Measurements from ENCODE around the gene PLBD2. TPM values are rescaled to one million over a fixed set of nuclear protein-coding genes. Genes with fewer than 3 reads are reported as not detected.

Gene PLBD2
- total RNA-seq, 1 experiment from 2014 or later, result 18.8 TPM

DNA sequence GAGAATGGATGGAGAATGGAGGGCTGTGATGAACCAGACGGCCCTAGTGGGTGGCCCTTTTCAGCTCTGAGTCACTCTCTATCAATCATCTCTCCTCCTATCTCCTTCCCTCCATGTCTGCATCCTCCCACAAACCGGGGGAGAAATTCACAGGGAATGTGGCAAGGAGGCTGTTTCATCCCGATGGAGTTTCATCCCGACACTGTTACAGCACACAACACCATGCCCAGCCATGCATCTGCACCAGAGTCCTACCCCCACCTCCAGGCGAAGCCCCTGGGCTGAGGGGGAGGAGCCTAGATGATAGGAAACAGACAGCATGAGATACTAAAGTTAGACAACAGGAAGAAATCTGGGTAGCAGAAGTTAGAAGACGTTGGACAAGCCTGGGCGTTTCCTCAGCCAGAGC is 44.3 kb upstream of the PLBD2 start:
- H4K20me1 ChIP-seq (ENCODE audit: low read length), result no peaks in the 10 kb centered on the region
- ChIA-PET CTCF (no interaction called here), POLR2A (ENCODE audit: unreplicated experiment) (no interaction called here)
- no peak overlapping the region for H3K4me2 ChIP-seq (ENCODE audit: low read length)
- no peaks in the 10 kb centered on the region for H3K4me1 ChIP-seq (ENCODE audit: insufficient read depth, low read length)
- BruUV-seq (replicated peaks), result no TSS peak
- ATAC-seq (no peak), DNase-seq (no peak)
- H3K27me3 ChIP-seq (ENCODE audit: low read length), result no peaks in the 10 kb centered on the region
- no peak overlapping the region for H3K27ac ChIP-seq (ENCODE audit: low read length)
- H3K36me3 ChIP-seq (ENCODE audit: low read depth, low read length), result peaks cover 22% of the 10 kb centered on the region
- H3K9me2 ChIP-seq (replicated peaks; ENCODE audit: low read length), result no peaks in the 10 kb centered on the region
- H3K4me3 ChIP-seq (ENCODE audit: low read length), result no peak overlapping the region
- no peak overlapping the region for H2AFZ ChIP-seq (ENCODE audit: low read length)
- no peaks in the 10 kb centered on the region for H3F3A ChIP-seq (ENCODE audit: low read length, unreplicated experiment)
- no peak overlapping the region for H3K9ac ChIP-seq (ENCODE audit: low read length)
- H3K79me2 ChIP-seq (ENCODE audit: low read length), result no peaks in the 10 kb centered on the region
- intact Hi-C loops (cut with micrococcal nuclease), result loop anchor here (5.0 kb wide), 1 partner anchor 117 kb away; no protein-coding TSS in a partner anchor
- H3K9me3 ChIP-seq (ENCODE audit: low read length), result no peaks in the 10 kb centered on the region
- TF ChIP-seq, protein P1, sequence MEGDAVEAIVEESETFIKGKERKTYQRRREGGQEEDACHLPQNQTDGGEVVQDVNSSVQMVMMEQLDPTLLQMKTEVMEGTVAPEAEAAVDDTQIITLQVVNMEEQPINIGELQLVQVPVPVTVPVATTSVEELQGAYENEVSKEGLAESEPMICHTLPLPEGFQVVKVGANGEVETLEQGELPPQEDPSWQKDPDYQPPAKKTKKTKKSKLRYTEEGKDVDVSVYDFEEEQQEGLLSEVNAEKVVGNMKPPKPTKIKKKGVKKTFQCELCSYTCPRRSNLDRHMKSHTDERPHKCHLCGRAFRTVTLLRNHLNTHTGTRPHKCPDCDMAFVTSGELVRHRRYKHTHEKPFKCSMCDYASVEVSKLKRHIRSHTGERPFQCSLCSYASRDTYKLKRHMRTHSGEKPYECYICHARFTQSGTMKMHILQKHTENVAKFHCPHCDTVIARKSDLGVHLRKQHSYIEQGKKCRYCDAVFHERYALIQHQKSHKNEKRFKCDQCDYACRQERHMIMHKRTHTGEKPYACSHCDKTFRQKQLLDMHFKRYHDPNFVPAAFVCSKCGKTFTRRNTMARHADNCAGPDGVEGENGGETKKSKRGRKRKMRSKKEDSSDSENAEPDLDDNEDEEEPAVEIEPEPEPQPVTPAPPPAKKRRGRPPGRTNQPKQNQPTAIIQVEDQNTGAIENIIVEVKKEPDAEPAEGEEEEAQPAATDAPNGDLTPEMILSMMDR (conservative IDR thresholded peaks at IDR 0.05; ENCODE audit: low read depth, low read length), result no peak
- TF ChIP-seq EZH2phosphoT487 (IDR thresholded peaks at IDR 0.05; ENCODE audit: borderline replicate concordance, low read length) (no peak), EZH2 (IDR thresholded peaks at IDR 0.05; ENCODE audit: low read length, unreplicated experiment) (no peak)

- H3K79me2 ChIP-seq (ENCODE audit: low read length), result no peaks in the 10 kb centered on the region
- no peaks in the 10 kb centered on the region for H4K20me1 ChIP-seq (ENCODE audit: low read length)
- H3K36me3 ChIP-seq (ENCODE audit: low read depth, low read length), result peaks cover 23% of the 10 kb centered on the region
- H3K9ac ChIP-seq (ENCODE audit: low read length), result no peak overlapping the region
- H2AFZ ChIP-seq (ENCODE audit: low read length), result no peak overlapping the region
- no peak for TF ChIP-seq EZH2phosphoT487 (IDR thresholded peaks at IDR 0.05; ENCODE audit: borderline replicate concordance, low read length)
- TF ChIP-seq, protein P1 (conservative IDR thresholded peaks at IDR 0.05; ENCODE audit: low read depth, low read length), result no peak
- no peak for TF ChIP-seq EZH2 (IDR thresholded peaks at IDR 0.05; ENCODE audit: low read length, unreplicated experiment)
- H3K9me3 ChIP-seq (ENCODE audit: low read length), result no peaks in the 10 kb centered on the region
- no peaks in the 10 kb centered on the region for H3K27me3 ChIP-seq (ENCODE audit: low read length)
- H3K9me2 ChIP-seq (replicated peaks; ENCODE audit: low read length), result no peaks in the 10 kb centered on the region
- no TSS peak for BruUV-seq (replicated peaks)
- ATAC-seq (no peak), DNase-seq (no peak)
- intact Hi-C loops (cut with micrococcal nuclease), result no loop called here
- no peak overlapping the region for H3K4me2 ChIP-seq (ENCODE audit: low read length)
- CTCF ChIA-PET, result no interaction called here
- no peaks in the 10 kb centered on the region for H3F3A ChIP-seq (ENCODE audit: low read length, unreplicated experiment)
- no peak overlapping the region for H3K27ac ChIP-seq (ENCODE audit: low read length)
- H3K4me1 ChIP-seq (ENCODE audit: insufficient read depth, low read length), result no peaks in the 10 kb centered on the region
- H3K4me3 ChIP-seq (ENCODE audit: low read length), result no peak overlapping the region
- POLR2A ChIA-PET (ENCODE audit: unreplicated experiment), result no interaction called here
Observed at GRCh38 chr12:113315358-113315757, 43.0 kb upstream of the PLBD2 start.

DNA sequence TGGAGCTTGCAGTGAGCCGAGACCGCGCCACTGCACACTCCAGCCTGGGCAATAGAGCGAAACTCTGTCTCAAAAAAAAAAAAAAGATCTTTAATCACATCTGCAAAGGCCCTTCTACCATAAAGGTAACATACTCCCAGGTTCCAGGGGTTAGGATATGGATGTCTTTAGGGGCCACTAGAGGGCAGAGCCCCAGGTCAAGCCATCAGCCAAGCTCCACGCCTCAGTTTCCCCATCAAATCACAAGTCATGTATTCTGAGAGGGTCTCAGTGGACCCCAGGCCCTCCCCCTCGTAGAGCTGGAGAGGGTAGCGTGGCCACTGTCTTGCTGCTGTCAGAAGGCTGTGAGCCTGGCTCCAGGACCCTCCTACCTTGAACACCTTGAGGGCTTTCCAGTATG is 42.2 kb upstream of the PLBD2 start:
- Histone ChIP-seq H3K36me3 (ENCODE audit: low read depth, low read length) (peaks cover 23% of the 10 kb centered on the region), H3K4me3 (ENCODE audit: low read length) (no peak overlapping the region), H3K4me1 (ENCODE audit: insufficient read depth, low read length) (no peaks in the 10 kb centered on the region), H3K9me3 (ENCODE audit: low read length) (no peaks in the 10 kb centered on the region), H4K20me1 (ENCODE audit: low read length) (no peaks in the 10 kb centered on the region), H3F3A (ENCODE audit: low read length, unreplicated experiment) (no peaks in the 10 kb centered on the region), H3K27ac (ENCODE audit: low read length) (no peak overlapping the region), H3K27me3 (ENCODE audit: low read length) (no peaks in the 10 kb centered on the region), H3K9me2 (replicated peaks; ENCODE audit: low read length) (no peaks in the 10 kb centered on the region), H3K4me2 (ENCODE audit: low read length) (no peak overlapping the region), H2AFZ (ENCODE audit: low read length) (no peak overlapping the region), H3K79me2 (ENCODE audit: low read length) (no peaks in the 10 kb centered on the region), H3K9ac (ENCODE audit: low read length) (no peak overlapping the region)
- ATAC-seq, result no peak
- ChIA-PET POLR2A (ENCODE audit: unreplicated experiment) (no interaction called here), CTCF (no interaction called here)
- TF ChIP-seq, protein P1 (conservative IDR thresholded peaks at IDR 0.05; ENCODE audit: low read depth, low read length), result peak; percentile 48; the same call in 1 of the 2 replicates
- TF ChIP-seq EZH2phosphoT487 (IDR thresholded peaks at IDR 0.05; ENCODE audit: borderline replicate concordance, low read length), result no peak
- DNase-seq, result no peak
- intact Hi-C loops (cut with micrococcal nuclease), result no loop called here
- no TSS peak for BruUV-seq (replicated peaks)
